PC-9 (cell line): Measurements from ENCODE around the gene MVD.

Source experiments
- EZH2 ChIP-seq: fragments of 200-600 bp; sonication (generic); IDR thresholded peaks from 2 replicates; pipeline ENCODE4 v1.8.0; 2017; ENCODE audit warnings: antibody characterized with exemption, low read depth
- TF ChIP-seq, protein P1 (sequence below): fragments of 200-600 bp; sonication (generic); conservative IDR thresholded peaks from 2 replicates; pipeline ENCODE4 v1.6.1; 2017; ENCODE audit warnings: mixed run types, antibody characterized with exemption, mild to moderate bottlenecking, moderate library complexity

DNA sequence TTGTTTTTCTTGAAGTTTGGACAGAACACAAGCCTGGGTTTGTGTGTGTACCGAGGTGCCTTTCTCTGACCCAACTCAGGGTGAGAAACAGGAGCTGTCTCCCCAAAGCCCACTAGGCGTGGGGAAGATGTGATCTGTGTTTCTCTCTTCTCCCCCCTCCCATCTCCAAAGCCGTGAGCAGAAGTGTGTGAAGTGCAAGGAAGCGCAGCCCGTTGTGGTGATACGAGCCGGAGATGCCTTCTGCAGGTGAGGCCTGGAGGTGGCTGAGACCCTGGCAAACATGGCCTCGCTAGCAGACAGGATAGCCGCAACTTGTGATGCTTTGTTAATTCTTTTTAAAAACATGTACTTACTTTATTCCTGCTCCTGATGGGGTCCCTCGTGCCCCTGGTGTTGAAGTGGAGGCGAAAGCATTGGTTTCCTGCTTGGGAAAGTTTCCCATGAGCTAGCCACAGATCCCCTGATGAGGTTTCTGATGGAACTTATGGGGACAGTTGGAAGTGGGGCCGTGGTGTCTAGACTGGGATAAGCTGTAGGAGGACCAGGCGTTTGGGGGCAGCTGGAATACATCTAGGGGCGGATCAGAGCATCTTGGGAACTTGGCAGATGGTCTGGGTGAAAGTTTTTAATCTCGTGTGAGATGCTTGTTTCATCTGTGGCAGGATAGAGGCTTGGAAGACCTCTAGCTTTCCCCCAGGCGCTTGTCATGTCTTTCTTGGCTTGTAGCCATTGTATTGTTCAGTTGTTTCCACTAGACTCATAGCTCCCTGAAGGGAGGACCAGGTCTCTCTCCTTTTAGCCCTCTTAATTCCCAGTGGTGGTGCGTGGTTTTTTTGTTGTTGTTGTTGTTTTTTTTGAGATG is 44.3 kb upstream of the MVD start:
- TF ChIP-seq, protein P1, sequence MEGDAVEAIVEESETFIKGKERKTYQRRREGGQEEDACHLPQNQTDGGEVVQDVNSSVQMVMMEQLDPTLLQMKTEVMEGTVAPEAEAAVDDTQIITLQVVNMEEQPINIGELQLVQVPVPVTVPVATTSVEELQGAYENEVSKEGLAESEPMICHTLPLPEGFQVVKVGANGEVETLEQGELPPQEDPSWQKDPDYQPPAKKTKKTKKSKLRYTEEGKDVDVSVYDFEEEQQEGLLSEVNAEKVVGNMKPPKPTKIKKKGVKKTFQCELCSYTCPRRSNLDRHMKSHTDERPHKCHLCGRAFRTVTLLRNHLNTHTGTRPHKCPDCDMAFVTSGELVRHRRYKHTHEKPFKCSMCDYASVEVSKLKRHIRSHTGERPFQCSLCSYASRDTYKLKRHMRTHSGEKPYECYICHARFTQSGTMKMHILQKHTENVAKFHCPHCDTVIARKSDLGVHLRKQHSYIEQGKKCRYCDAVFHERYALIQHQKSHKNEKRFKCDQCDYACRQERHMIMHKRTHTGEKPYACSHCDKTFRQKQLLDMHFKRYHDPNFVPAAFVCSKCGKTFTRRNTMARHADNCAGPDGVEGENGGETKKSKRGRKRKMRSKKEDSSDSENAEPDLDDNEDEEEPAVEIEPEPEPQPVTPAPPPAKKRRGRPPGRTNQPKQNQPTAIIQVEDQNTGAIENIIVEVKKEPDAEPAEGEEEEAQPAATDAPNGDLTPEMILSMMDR: no peak
- no peak for TF ChIP-seq EZH2
